A549 (cell line): ENCODE measurements around the gene HIPK1.

Source experiments
- BHLHE40 ChIP-seq: IDR thresholded peaks from 2 replicates; pipeline ENCODE4 v1.6.1; 2012; ENCODE audit warnings: low read depth, low read length, inconsistent platforms
- CTCF ChIP-seq: fragments of >200 bp; sonication (Bioruptor Twin); formaldehyde crosslinking; IDR thresholded peaks from 3 replicates; pipeline ENCODE4 v1.5.1; 2016
- GATA3 ChIP-seq: IDR thresholded peaks from 2 replicates; pipeline ENCODE4 v1.6.1; 2012; ENCODE audit warnings: borderline replicate concordance
- HMGXB4 ChIP-seq: fragments of 250-450 bp; sonication (Bioruptor Pico); IDR thresholded peaks from 2 replicates; pipeline ENCODE4 v1.5.0; 2021; ENCODE audit warnings: mild to moderate bottlenecking, moderate library complexity, borderline replicate concordance
- MAFK ChIP-seq: fragments of 450-650 bp; IDR thresholded peaks from 2 replicates; pipeline ENCODE4 v1.6.1; 2014; ENCODE audit not compliant: partially characterized antibody
- NFE2L2 ChIP-seq: fragments of 150-350 bp; conservative IDR thresholded peaks from 2 replicates; pipeline ENCODE4 v1.6.1; 2014; ENCODE audit warnings: low read length
- PBX3 ChIP-seq: IDR thresholded peaks from 2 replicates; pipeline ENCODE4 v1.6.1; 2012
- REST ChIP-seq: fragments of 200-600 bp; sonication (generic); IDR thresholded peaks from 2 replicates; pipeline ENCODE4 v1.6.1; 2016; ENCODE audit warnings: antibody characterized with exemption, mild to moderate bottlenecking, moderate library complexity
- RNF2 ChIP-seq: fragments of 200-600 bp; sonication (generic); IDR thresholded peaks from 2 replicates; pipeline ENCODE4 v1.6.1; 2016; ENCODE audit warnings: low read depth, mild to moderate bottlenecking, antibody characterized with exemption, moderate library complexity, borderline replicate concordance
- SMC3 ChIP-seq: fragments of >200 bp; sonication (Bioruptor Twin); formaldehyde crosslinking; IDR thresholded peaks from 3 replicates; pipeline ENCODE4 v1.6.1; 2018; ENCODE audit warnings: inconsistent platforms
- SREBF2 ChIP-seq: fragments of 450-650 bp; IDR thresholded peaks from 2 replicates; pipeline ENCODE4 v1.6.1; 2014; ENCODE audit warnings: mild to moderate bottlenecking, moderate library complexity
- ZFP36 ChIP-seq: fragments of 450-650 bp; IDR thresholded peaks from 2 replicates; pipeline ENCODE4 v1.6.1; 2014; ENCODE audit warnings: borderline replicate concordance; ENCODE audit not compliant: partially characterized antibody

- TF ChIP-seq SREBF2 (no peak), ZFP36 (no peak), REST (no peak), CTCF (no peak), SMC3 (no peak), GATA3 (no peak), BHLHE40 (no peak), PBX3 (no peak), HMGXB4 (CRISPR knock-in tag) (no peak), NFE2L2 (no peak), RNF2 (no peak), MAFK (no peak)
Measured at GRCh38 chr1:113981962-113982931, 53.1 kb downstream of the HIPK1 start.
